Testis (tissue), 3 donors: Measurements from ENCODE around the gene LRRC74A. TPM values are rescaled to one million over a fixed set of nuclear protein-coding genes. Genes with fewer than 3 reads are reported as not detected.
A peak's percentile ranks its signal among the peaks of the same experiment; 100 is the strongest.

Source experiments
- DNase-seq: peaks from one replicate; pipeline ENCODE4 v3.0.0-alpha.2; 2019
- H3K27ac ChIP-seq, 2 donors: fragments of 200-600 bp; sonication (generic); one replicate each; pipeline ENCODE4 v1.5.1; 2019
- H3K27me3 ChIP-seq: fragments of 200-600 bp; sonication (generic); one replicate; pipeline ENCODE4 v1.5.1; 2019
- H3K36me3 ChIP-seq: fragments of 200-600 bp; sonication (generic); one replicate; pipeline ENCODE4 v1.5.1; 2017; ENCODE audit warnings: low read depth; ENCODE audit errors: missing control alignments
- H3K4me1 ChIP-seq: fragments of 200-600 bp; sonication (generic); one replicate; pipeline ENCODE4 v1.5.1; 2019
- H3K4me3 ChIP-seq, 2 donors: fragments of 200-600 bp; sonication (generic); one replicate each; pipeline ENCODE4 v1.5.1; 2017 to 2019
- H3K9me3 ChIP-seq: fragments of 200-600 bp; sonication (generic); one replicate; pipeline ENCODE4 v1.5.1; 2017
- CTCF ChIP-seq, 3 experiments: fragments of 450-650 bp in 2 of 3; fragments of 200-600 bp in 1 of 3; sonication (generic) in 1 of 3; IDR thresholded peaks; one replicate each; pipeline ENCODE4 v1.5.1; 2016 to 2019; ENCODE audit warnings: antibody characterized with exemption in 3 of 3, mild to moderate bottlenecking in 2 of 3, moderate library complexity in 1 of 3
- POLR2A ChIP-seq: fragments of 450-650 bp; IDR thresholded peaks from one replicate; pipeline ENCODE4 v1.6.1; 2017; ENCODE audit warnings: antibody characterized with exemption, mild to moderate bottlenecking, moderate library complexity
- WGBS, 2 donors: methylation state at CpG; one replicate each; pipeline ENCODE4 v1.1.5; 2018; 5-methylcytosine and 5-hydroxymethylcytosine counted together
- intact Hi-C: fragments of 100-400 bp; cut with DNase I; formaldehyde crosslinking; loops from one replicate; pipeline ENCODE4 v1.15.1; 2023; ENCODE audit warnings: low total_unique reads
- polyA plus RNA-seq: library from polyadenylated mRNA; stranded (reverse); fragments of 350-450 nt; fragmentation: Illumina TruSeq; extraction: RNeasy Lipid Tissue Mini Kit (QIAGEN cat#74804); gene quantifications from one replicate; pipeline ENCODE4 v1.2.3, GENCODE V29; 2014; ENCODE audit warnings: low read depth, low replicate concordance; ENCODE audit not compliant: insufficient read depth
- total RNA-seq, 2 donors: library from RNA; depleted of rRNA; stranded (reverse); fragments of >200 nt; gene quantifications; one replicate each; pipeline ENCODE4 v1.2.3, GENCODE V29; 2016

Gene LRRC74A
- total and polyA plus RNA-seq, 3 donors from 2014 or later, result 5.9 to 32.5 (median 28.7) TPM

- no peaks in the 10 kb centered on the region for H3K27me3 ChIP-seq
- 85 to 87% methylated on average over 2 of the region's 2 CpGs for WGBS, 2 donors
- intact Hi-C loops, result no loop called here
- no peaks in the 10 kb centered on the region for H3K36me3 ChIP-seq
- H3K9me3 ChIP-seq, result no peaks in the 10 kb centered on the region
- TF ChIP-seq CTCF (IDR thresholded peaks at IDR 0.05), result no peak
- no peak for TF ChIP-seq POLR2A
- H3K27ac ChIP-seq, result no peak overlapping the region
- no peaks in the 10 kb centered on the region for H3K4me1 ChIP-seq
- H3K4me3 ChIP-seq, result no peak overlapping the region
- DNase-seq, result no peak
Observed at GRCh38 chr14:76820700-76821099, 5.5 kb upstream of the LRRC74A start.

GRCh38 chr14:76827696-76828296, 1.6 kb downstream of the LRRC74A start:
- Histone ChIP-seq H3K36me3 (no peaks in the 10 kb centered on the region), H3K27ac (no peak overlapping the region), H3K27me3 (no peaks in the 10 kb centered on the region), H3K9me3 (no peaks in the 10 kb centered on the region), H3K4me1 (peaks cover 16% of the 10 kb centered on the region), H3K4me3 (no peak overlapping the region)
- WGBS, 2 donors, result 41 to 46% methylated on average over 9 of the region's 9 CpGs
- intact Hi-C loops, result no loop called here
- DNase-seq, result no peak
- TF ChIP-seq CTCF (IDR thresholded peaks at IDR 0.05) (no peak), POLR2A (no peak)

GRCh38 chr14:76828339-76829012, 2.3 kb downstream of the LRRC74A start:
- intact Hi-C loops, result no loop called here
- no peaks in the 10 kb centered on the region for H3K36me3 ChIP-seq
- H3K4me1 ChIP-seq, result peaks cover 16% of the 10 kb centered on the region
- no peaks in the 10 kb centered on the region for H3K9me3 ChIP-seq
- no peaks in the 10 kb centered on the region for H3K27me3 ChIP-seq
- peak overlapping the region in 1 of 2 donors; percentile 1 for H3K27ac ChIP-seq
- H3K4me3 ChIP-seq, result no peak overlapping the region
- 61 to 64% methylated on average over 16 to 17 of the region's 17 CpGs for WGBS, 2 donors
- TF ChIP-seq POLR2A, result no peak
- DNase-seq, result no peak

GRCh38 chr14:76829013-76829365, 2.8 kb downstream of the LRRC74A start:
- intact Hi-C loops, result no loop called here
- TF ChIP-seq CTCF (IDR thresholded peaks at IDR 0.05) (no peak), POLR2A (no peak)
- Histone ChIP-seq H3K27ac (peak overlapping the region in 1 of 2 donors; percentile 41), H3K36me3 (no peaks in the 10 kb centered on the region), H3K4me1 (peaks cover 16% of the 10 kb centered on the region), H3K27me3 (no peaks in the 10 kb centered on the region), H3K9me3 (no peaks in the 10 kb centered on the region), H3K4me3 (no peak overlapping the region)
- whole genome bisulfite sequencing, 2 donors, result 53 to 76% methylated on average over 3 of the region's 3 CpGs
- no peak for DNase-seq

- H3K27me3 ChIP-seq, result no peaks in the 10 kb centered on the region
- 56 to 81% methylated on average over 4 to 7 of the region's 7 CpGs for WGBS, 2 donors
- peak; percentile 86 for DNase-seq
Observed at GRCh38 chr14:76829650-76830421, 3.6 kb downstream of the LRRC74A start.

More at GRCh38 chr14:76829650-76830421, 3.6 kb downstream of the LRRC74A start:
- Histone ChIP-seq H3K36me3 (no peaks in the 10 kb centered on the region), H3K4me3 (no peak overlapping the region), H3K27ac (peak overlapping the region in 1 of 2 donors; percentile 41), H3K4me1 (peaks cover 16% of the 10 kb centered on the region), H3K9me3 (no peaks in the 10 kb centered on the region)
- TF ChIP-seq CTCF (IDR thresholded peaks at IDR 0.05), result no peak
- no peak for TF ChIP-seq POLR2A
- intact Hi-C loops, result no loop called here
